Measurements from ENCODE around the gene BLCAP.

Gene BLCAP

GRCh38 chr20:37527638-37528445 lies at the start of gene BLCAP:
Gene BLCAP (minus strand): TSS chr20:37527876. CDS start chr20:37519174, 8,702 bp downstream.
- Histone ChIP-seq H3K27ac (ENCODE audit: extremely low read depth, low read depth, low read length) (peak within 1 kb of the TSS; percentile 95), H3K4me3 (ENCODE audit: low read depth, low read length) (peak within 1 kb of the TSS; percentile 93), H3K9me3 (ENCODE audit: control insufficient read depth, insufficient read depth, low read depth, low read length) (no peaks in the 10 kb centered on the region), H3K4me1 (ENCODE audit: control insufficient read depth, insufficient read depth, low read length) (peaks cover 4% of the 10 kb centered on the region), H3K36me3 (ENCODE audit: control insufficient read depth in 2 of 2, insufficient read depth in 1 of 2, low read length in 2 of 2) (peaks cover 0 to 3% of the 10 kb centered on the region in 2 experiments; a peak in 1 of 3 replicates)
- CTCF ChIA-PET = interaction anchor here (0.6 to 1.8 kb wide), 3 partner anchors 34 to 332 kb away, joined by 4 to 5 read pairs (median 4); no protein-coding TSS in a partner anchor
- POLR2A ChIA-PET = interaction anchor here (0.8 to 1.6 kb wide), 4 partner anchors 10 to 349 kb away, joined by 3 to 4 read pairs (median 3); no protein-coding TSS in a partner anchor
- TF ChIP-seq ZFP41 (tag by site-specific recombination; IDR thresholded peaks at IDR 0.05; ENCODE audit: borderline replicate concordance) (no peak), SALL2 (tag by site-specific recombination; IDR thresholded peaks at IDR 0.05; ENCODE audit: borderline replicate concordance) (no peak), ZNF416 (tag by site-specific recombination; IDR thresholded peaks at IDR 0.05) (no peak), ZSCAN18 (tag by site-specific recombination; IDR thresholded peaks at IDR 0.05) (0 out of 2 replicates have a peak, but pooled peaks have one; percentile 64), WT1 (tag by site-specific recombination; IDR thresholded peaks at IDR 0.05) (no peak), SP3 (tag by site-specific recombination; IDR thresholded peaks at IDR 0.05) (peak; percentile 75), ZNF140 (tag by site-specific recombination; IDR thresholded peaks at IDR 0.05) (no peak), ZSCAN16 (tag by site-specific recombination; IDR thresholded peaks at IDR 0.05) (no peak), ZIC2 (tag by site-specific recombination; IDR thresholded peaks at IDR 0.05) (peak; percentile 71), ZNF621 (tag by site-specific recombination; IDR thresholded peaks at IDR 0.05) (no peak), PRDM4 (tag by site-specific recombination; IDR thresholded peaks at IDR 0.05) (no peak), SP7 (tag by site-specific recombination; IDR thresholded peaks at IDR 0.05) (peak; percentile 79), ZFHX2 (tag by site-specific recombination; conservative IDR thresholded peaks at IDR 0.05) (peak; percentile 46; the same call in 1 of the 2 replicates), ZNF76 (tag by site-specific recombination; IDR thresholded peaks at IDR 0.05; ENCODE audit: borderline replicate concordance, low read depth) (peak; percentile 39; the same call in 1 of the 2 replicates), ZNF37A (tag by site-specific recombination; IDR thresholded peaks at IDR 0.05) (no peak), ZNF629 (tag by site-specific recombination; IDR thresholded peaks at IDR 0.05) (peak; percentile 74), HOXA7 (CRISPR knock-in tag; IDR thresholded peaks at IDR 0.05; ENCODE audit: borderline replicate concordance) (no peak), ZNF354C (tag by site-specific recombination; IDR thresholded peaks at IDR 0.05; ENCODE audit: borderline replicate concordance, low read depth) (no peak), SCRT2 (tag by site-specific recombination; IDR thresholded peaks at IDR 0.05) (no peak), REST (tag by site-specific recombination; IDR thresholded peaks at IDR 0.05) (0 out of 2 replicates have a peak, but pooled peaks have one; percentile 6), ZNF571 (tag by site-specific recombination; IDR thresholded peaks at IDR 0.05) (no peak), ZNF24 (tag by site-specific recombination; IDR thresholded peaks at IDR 0.05) (peak; percentile 72; the same call in 1 of the 2 replicates), ZNF211 (tag by site-specific recombination; IDR thresholded peaks at IDR 0.05; ENCODE audit: low read depth) (no peak), ZNF514 (tag by site-specific recombination; IDR thresholded peaks at IDR 0.05) (no peak), ZNF830 (tag by site-specific recombination; IDR thresholded peaks at IDR 0.05; ENCODE audit: low read depth) (no peak), ZNF26 (tag by site-specific recombination; IDR thresholded peaks at IDR 0.05) (no peak), ZNF292 (tag by site-specific recombination; IDR thresholded peaks at IDR 0.05; ENCODE audit: borderline replicate concordance, low read depth) (no peak), ZNF670 (tag by site-specific recombination; IDR thresholded peaks at IDR 0.05; ENCODE audit: low read depth) (no peak), ZNF10 (tag by site-specific recombination; IDR thresholded peaks at IDR 0.05) (no peak)

Measured in HEK293 (cell line).